Ascending aorta (tissue), 2 donors: ENCODE data around the gene SLC10A1. TPM values are rescaled to one million over a fixed set of nuclear protein-coding genes. Genes with fewer than 3 reads are reported as not detected.

ENCODE experiments used
- DNase-seq, 2 donors: peaks; one replicate each; pipeline ENCODE4 v3.0.0-alpha.2; 2019; ENCODE audit warnings: low spot score in 2 of 2
- H3K27ac ChIP-seq, 2 donors: fragments of 200-600 bp; sonication (generic); one replicate each; pipeline ENCODE4 v1.5.1; 2016 to 2017; ENCODE audit warnings: mild to moderate bottlenecking in 1 of 2
- H3K27me3 ChIP-seq: fragments of 200-600 bp; sonication (generic); one replicate; pipeline ENCODE4 v1.5.1; 2017
- H3K36me3 ChIP-seq, 2 donors: fragments of 200-600 bp; sonication (generic); one replicate each; pipeline ENCODE4 v1.5.1; 2016
- H3K4me1 ChIP-seq, 2 donors: fragments of 200-600 bp; sonication (generic); one replicate each; pipeline ENCODE4 v1.5.1; 2016 to 2017; ENCODE audit warnings: mild to moderate bottlenecking in 1 of 2
- H3K4me3 ChIP-seq, 2 donors: fragments of 200-600 bp; sonication (generic); one replicate each; pipeline ENCODE4 v1.5.1; 2016 to 2017; ENCODE audit warnings: mild to moderate bottlenecking in 1 of 2
- H3K9me3 ChIP-seq, 2 donors: fragments of 200-600 bp; sonication (generic); one replicate each; pipeline ENCODE4 v1.5.1; 2016
- intact Hi-C: fragments of 100-400 bp; cut with DNase I; formaldehyde crosslinking; loops from one replicate; pipeline ENCODE4 v1.15.1; 2023
- total RNA-seq: library from RNA; depleted of rRNA; stranded (reverse); fragments of >200 nt; gene quantifications from one replicate; pipeline ENCODE4 v1.1.0, GENCODE V29; 2016
- TF ChIP-seq, protein P1 (sequence below), 3 experiments: fragments of 200-600 bp in 2 of 3; fragments of 450-650 bp in 1 of 3; sonication (generic) in 2 of 3; IDR thresholded peaks; one replicate each; pipeline ENCODE4 v1.5.1; 2016 to 2019; ENCODE audit warnings: antibody characterized with exemption in 3 of 3, mild to moderate bottlenecking in 1 of 3, moderate library complexity in 1 of 3

SLC10A1 gene
- total RNA-seq, 1 donor from 2014 or later: not detected

- TF ChIP-seq, protein P1, sequence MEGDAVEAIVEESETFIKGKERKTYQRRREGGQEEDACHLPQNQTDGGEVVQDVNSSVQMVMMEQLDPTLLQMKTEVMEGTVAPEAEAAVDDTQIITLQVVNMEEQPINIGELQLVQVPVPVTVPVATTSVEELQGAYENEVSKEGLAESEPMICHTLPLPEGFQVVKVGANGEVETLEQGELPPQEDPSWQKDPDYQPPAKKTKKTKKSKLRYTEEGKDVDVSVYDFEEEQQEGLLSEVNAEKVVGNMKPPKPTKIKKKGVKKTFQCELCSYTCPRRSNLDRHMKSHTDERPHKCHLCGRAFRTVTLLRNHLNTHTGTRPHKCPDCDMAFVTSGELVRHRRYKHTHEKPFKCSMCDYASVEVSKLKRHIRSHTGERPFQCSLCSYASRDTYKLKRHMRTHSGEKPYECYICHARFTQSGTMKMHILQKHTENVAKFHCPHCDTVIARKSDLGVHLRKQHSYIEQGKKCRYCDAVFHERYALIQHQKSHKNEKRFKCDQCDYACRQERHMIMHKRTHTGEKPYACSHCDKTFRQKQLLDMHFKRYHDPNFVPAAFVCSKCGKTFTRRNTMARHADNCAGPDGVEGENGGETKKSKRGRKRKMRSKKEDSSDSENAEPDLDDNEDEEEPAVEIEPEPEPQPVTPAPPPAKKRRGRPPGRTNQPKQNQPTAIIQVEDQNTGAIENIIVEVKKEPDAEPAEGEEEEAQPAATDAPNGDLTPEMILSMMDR (IDR thresholded peaks at IDR 0.05): peak; percentile 95 to 100 (median 98)
- H3K27ac ChIP-seq: peak overlapping the region in 1 of 2 donors; percentile 57
- no peaks in the 10 kb centered on the region for H3K27me3 ChIP-seq
- peak overlapping the region; percentile 43 to 49 for H3K4me3 ChIP-seq
- intact Hi-C loops: loop anchor here (1.0 kb wide), 2 partner anchors 124 to 142 kb away; no protein-coding TSS in a partner anchor
- peak in 1 of 2 donors; percentile 90 for DNase-seq
- H3K4me1 ChIP-seq: peaks cover 0 to 10% of the 10 kb centered on the region in 2 donors
- H3K9me3 ChIP-seq: no peaks in the 10 kb centered on the region
- H3K36me3 ChIP-seq: no peaks in the 10 kb centered on the region
These were observed 70.1 kb downstream of the SLC10A1 start for GRCh38 chr14:69726761-69727511.

Other genes with a start within 250 kb of the SLC10A1 start
- gene CCDC177, start 222.4 kb downstream of the SLC10A1 start, total RNA-seq: not detected
- 23.3 TPM for gene SUSD6, start 185.6 kb downstream of the SLC10A1 start, total RNA-seq
- 113 TPM for gene SRSF5, start 30.1 kb downstream of the SLC10A1 start, total RNA-seq
- 16.6 TPM for gene SMOC1, start 82.2 kb upstream of the SLC10A1 start, total RNA-seq